Fibroblast of peridontal ligament (primary cell): ENCODE results near the gene MACROD2.

Experiments used
- DNase-seq: peaks from one replicate; pipeline ENCODE4 v3.0.0-alpha.2; 2010; ENCODE audit errors: extremely low read depth

Gene MACROD2

GRCh38 chr20:14709439-14709838, 714.1 kb downstream of the MACROD2 start:
- no peak for DNase-seq

- DNase-seq = no peak
These were observed 715.6 kb downstream of the MACROD2 start for GRCh38 chr20:14710951-14711350.

- peak; percentile 18 for DNase-seq
These were observed 716.3 kb downstream of the MACROD2 start for GRCh38 chr20:14711652-14712051.

GRCh38 chr20:14712302-14712739, 717.0 kb downstream of the MACROD2 start:
- peak; percentile 72 for DNase-seq

- no peak for DNase-seq
These were observed 720.1 kb downstream of the MACROD2 start for GRCh38 chr20:14715400-14715799.

GRCh38 chr20:14716351-14716801, 721.1 kb downstream of the MACROD2 start:
- DNase-seq = no peak

- no peak for DNase-seq
These were observed 722.1 kb downstream of the MACROD2 start for GRCh38 chr20:14717134-14717999.

GRCh38 chr20:14720251-14720650, 724.9 kb downstream of the MACROD2 start:
- no peak for DNase-seq

- DNase-seq = peak; percentile 16
These were observed 726.7 kb downstream of the MACROD2 start for GRCh38 chr20:14721926-14722452.

GRCh38 chr20:14723614-14724013, 728.3 kb downstream of the MACROD2 start:
- no peak for DNase-seq

GRCh38 chr20:14724036-14724435, 728.7 kb downstream of the MACROD2 start:
- DNase-seq = no peak

GRCh38 chr20:14724468-14724867, 729.2 kb downstream of the MACROD2 start:
- peak; percentile 49 for DNase-seq

GRCh38 chr20:14726591-14726990, 731.3 kb downstream of the MACROD2 start:
- no peak for DNase-seq

- DNase-seq = peak; percentile 16
These were observed 732.3 kb downstream of the MACROD2 start for GRCh38 chr20:14727485-14728150.

GRCh38 chr20:14729390-14729789, 734.1 kb downstream of the MACROD2 start:
- DNase-seq = no peak

- DNase-seq = no peak
These were observed 737.0 kb downstream of the MACROD2 start for GRCh38 chr20:14732343-14732742.

- DNase-seq = no peak
These were observed 737.7 kb downstream of the MACROD2 start for GRCh38 chr20:14732996-14733395.

- DNase-seq = no peak
These were observed 745.1 kb downstream of the MACROD2 start for GRCh38 chr20:14740380-14740779.

GRCh38 chr20:14741616-14742015, 746.3 kb downstream of the MACROD2 start:
- DNase-seq = no peak

GRCh38 chr20:14744723-14745122, 749.4 kb downstream of the MACROD2 start:
- DNase-seq = no peak

GRCh38 chr20:14745830-14746229, 750.5 kb downstream of the MACROD2 start:
- DNase-seq = no peak

- no peak for DNase-seq
These were observed 755.9 kb downstream of the MACROD2 start for GRCh38 chr20:14751191-14751590.

GRCh38 chr20:14757728-14758127, 762.4 kb downstream of the MACROD2 start:
- DNase-seq = no peak
